Left ventricle myocardium superior (tissue), 1 donor: ENCODE measurements around the gene COX18. TPM values are rescaled to one million over a fixed set of nuclear protein-coding genes. Genes with fewer than 3 reads are reported as not detected.

Experiments
- ATAC-seq: fragments of 200-7000 bp; cut with Tn5 transposase; one replicate; pipeline ENCODE4 v1.9.1; 2020; ENCODE audit warnings: mild to moderate bottlenecking, moderate library complexity
- DNase-seq: peaks from one replicate; pipeline ENCODE4 v3.0.0-alpha.2; 2020
- intact Hi-C: fragments of 100-400 bp; cut with micrococcal nuclease; formaldehyde crosslinking; loops from one replicate; pipeline ENCODE4 v1.11.0; 2022
- total RNA-seq: library from RNA; stranded (reverse); fragmentation: NEBNext Ultra II Directional; extraction: Animal tissue kit (Norgen Biotek cat#: 25700); gene quantifications from one replicate; pipeline ENCODE4 v1.2.1, GENCODE V29; 2021
- donor health status: DM: no; HTN: yes; CAD: no; lungs with severe emphysema.

Gene COX18
- total RNA-seq, 1 donor from 2014 or later, result 18.8 TPM

DNA sequence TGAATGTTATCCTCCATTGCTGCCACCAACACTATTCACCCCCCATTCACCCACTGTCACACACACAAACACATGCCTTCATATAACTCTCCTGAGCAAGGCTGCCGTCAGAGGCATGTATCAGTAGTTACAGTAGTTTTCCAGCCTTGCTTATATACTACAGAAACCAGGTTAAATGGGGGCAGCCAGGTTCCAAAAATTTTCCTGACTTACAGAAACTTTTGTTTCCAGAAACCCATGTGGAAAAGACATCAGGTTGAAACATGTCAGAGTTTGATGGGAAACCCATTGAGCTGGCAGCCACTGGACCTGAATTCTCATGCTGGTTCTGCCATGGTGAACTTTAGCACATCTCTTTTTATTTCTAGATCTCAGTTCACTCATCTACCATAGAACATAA is 64.0 kb downstream of the COX18 start:
- ATAC-seq, result no peak
- DNase-seq, result no peak
- intact Hi-C loops, result no loop called here

Other genes starting within 250 kb of the COX18 start
- 53.3 TPM for gene ANKRD17, start 189.1 kb upstream of the COX18 start, total RNA-seq